IMR-90 (cell line): ENCODE results near the gene CD93. TPM values are rescaled to one million over a fixed set of nuclear protein-coding genes. Genes with fewer than 3 reads are reported as not detected.

Source experiments
- ATAC-seq: fragments of 200-7000 bp; cut with Tn5 transposase; 2 replicates; pipeline ENCODE4 v1.9.1; 2020; ENCODE audit warnings: low read depth, mild to moderate bottlenecking, moderate library complexity
- BruUV-seq: library from RNA; stranded (reverse); fragments of 400-500 nt; replicated peaks from 2 replicates; lab custom pipeline; 2021; lab: Mats Ljungman, UMichigan
- CTCF ChIA-PET: fragments of 300-600 bp; formaldehyde crosslinking; extraction: SDS; loops from one replicate; lab custom pipeline; 2021; ENCODE audit warnings: antibody characterized with exemption; lab: Yijun Ruan, JAX
- POLR2A ChIA-PET: fragments of 300-600 bp; sonication (Branson Sonifier 250); formaldehyde crosslinking; loops from one replicate; lab custom pipeline; 2022; ENCODE audit warnings: antibody characterized with exemption; ENCODE audit not compliant: unreplicated experiment; lab: Charles Lee
- DNase-seq: peaks from one replicate; pipeline ENCODE4 v3.0.0; 2013
- H2AFZ ChIP-seq: replicated peaks from 2 replicates; pipeline ENCODE3; 2013; ENCODE audit warnings: low read length, mild to moderate bottlenecking; ENCODE audit not compliant: poor library complexity
- H2AK5ac ChIP-seq: 2 replicates; pipeline ENCODE4 v1.6.1; 2013; ENCODE audit warnings: low read depth, low read length, inconsistent platforms
- H2AK9ac ChIP-seq: replicated peaks from 2 replicates; pipeline ENCODE3; 2013; ENCODE audit warnings: mild to moderate bottlenecking, low read depth, low read length, moderate library complexity; ENCODE audit not compliant: poor library complexity
- H2BK120ac ChIP-seq: 2 replicates; pipeline ENCODE4 v1.6.1; 2013; ENCODE audit warnings: low read depth, low read length, inconsistent platforms
- H2BK15ac ChIP-seq: 3 replicates; pipeline ENCODE4 v1.6.1; 2013; ENCODE audit warnings: low read depth, low read length, inconsistent platforms
- H2BK20ac ChIP-seq: 2 replicates; pipeline ENCODE4 v1.6.1; 2013; ENCODE audit warnings: low read depth, mild to moderate bottlenecking, inconsistent platforms, low read length, moderate library complexity
- H2BK5ac ChIP-seq: 2 replicates; pipeline ENCODE4 v1.6.1; 2013; ENCODE audit warnings: mild to moderate bottlenecking, low read depth, low read length, inconsistent platforms; ENCODE audit not compliant: poor library complexity, severe bottlenecking
- H3K14ac ChIP-seq: replicated peaks from 2 replicates; pipeline ENCODE4 v1.6.1; 2013; ENCODE audit warnings: low read depth, low read length, inconsistent platforms
- H3K18ac ChIP-seq: 2 replicates; pipeline ENCODE4 v1.6.1; 2013; ENCODE audit warnings: low read depth, low read length, control low read depth
- H3K23ac ChIP-seq: 2 replicates; pipeline ENCODE4 v1.6.1; 2013; ENCODE audit warnings: low read depth, low read length, inconsistent platforms
- H3K27ac ChIP-seq: 2 replicates; pipeline ENCODE4 v1.5.1; 2013; ENCODE audit warnings: mild to moderate bottlenecking, control low read depth, low read length; ENCODE audit not compliant: insufficient read depth
- H3K27me3 ChIP-seq: 2 replicates; pipeline ENCODE4 v1.6.1; 2013; ENCODE audit warnings: low read length; ENCODE audit not compliant: control insufficient read depth, insufficient read depth
- H3K36me3 ChIP-seq: 2 replicates; pipeline ENCODE4 v1.6.1; 2013; ENCODE audit warnings: low read length, mixed read lengths; ENCODE audit not compliant: control insufficient read depth, insufficient read depth
- H3K4ac ChIP-seq: 2 replicates; pipeline ENCODE4 v1.6.1; 2013; ENCODE audit warnings: low read depth, low read length, inconsistent platforms
- H3K4me1 ChIP-seq: 2 replicates; pipeline ENCODE4 v1.6.1; 2013; ENCODE audit warnings: low read length, mixed read lengths; ENCODE audit not compliant: control insufficient read depth, insufficient read depth
- H3K4me2 ChIP-seq: 2 replicates; pipeline ENCODE4 v1.6.1; 2013; ENCODE audit warnings: low read depth, mild to moderate bottlenecking, control low read depth, low read length, moderate library complexity
- H3K4me3 ChIP-seq: 2 replicates; pipeline ENCODE4 v1.5.1; 2013; ENCODE audit warnings: low read depth, mild to moderate bottlenecking, control low read depth, low read length, moderate library complexity; ENCODE audit not compliant: insufficient read depth
- H3K56ac ChIP-seq: 2 replicates; pipeline ENCODE4 v1.6.1; 2013; ENCODE audit warnings: low read length, inconsistent platforms; ENCODE audit not compliant: insufficient read depth; ENCODE audit errors: extremely low read depth
- H3K79me1 ChIP-seq, 2 experiments: 2 replicates each; pipeline ENCODE4 v1.6.1; 2013; ENCODE audit warnings: low read length in 2 of 2, inconsistent platforms in 1 of 2, low read depth in 1 of 2
- H3K9ac ChIP-seq: 2 replicates; pipeline ENCODE4 v1.6.1; 2013; ENCODE audit warnings: low read depth, low read length, control low read depth
- H3K9me1 ChIP-seq: 2 replicates; pipeline ENCODE4 v1.6.1; 2013; ENCODE audit warnings: low read length, inconsistent platforms; ENCODE audit not compliant: insufficient read depth
- H3K9me3 ChIP-seq: 2 replicates; pipeline ENCODE4 v1.6.1; 2013; ENCODE audit warnings: low read length; ENCODE audit not compliant: control insufficient read depth, insufficient read depth
- H4K20me1 ChIP-seq: 2 replicates; pipeline ENCODE4 v1.6.1; 2013; ENCODE audit warnings: low read length, inconsistent platforms; ENCODE audit not compliant: insufficient read depth
- H4K5ac ChIP-seq: 2 replicates; pipeline ENCODE4 v1.6.1; 2013; ENCODE audit warnings: mild to moderate bottlenecking, low read depth, low read length, control low read depth
- H4K8ac ChIP-seq, 2 experiments: 2 replicates each; pipeline ENCODE4 v1.6.1; 2013; ENCODE audit warnings: low read depth in 2 of 2, low read length in 2 of 2, control low read depth in 1 of 2, inconsistent platforms in 1 of 2
- H4K91ac ChIP-seq: 2 replicates; pipeline ENCODE4 v1.6.1; 2013; ENCODE audit warnings: low read depth, low read length, inconsistent platforms; ENCODE audit not compliant: insufficient read depth
- CEBPB ChIP-seq: IDR thresholded peaks from 2 replicates; pipeline ENCODE4 v1.6.1; 2012; ENCODE audit warnings: low read depth, low read length, improper control_type of control experiment
- MAZ ChIP-seq: IDR thresholded peaks from 2 replicates; pipeline ENCODE4 v1.6.1; 2012; ENCODE audit warnings: low read depth, mild to moderate bottlenecking, low read length, improper control_type of control experiment, moderate library complexity, borderline replicate concordance
- MXI1 ChIP-seq: IDR thresholded peaks from 2 replicates; pipeline ENCODE4 v1.6.1; 2012; ENCODE audit warnings: low read depth, mild to moderate bottlenecking, low read length, moderate library complexity, borderline replicate concordance
- RCOR1 ChIP-seq: IDR thresholded peaks from 2 replicates; pipeline ENCODE4 v1.6.1; 2012; ENCODE audit warnings: mild to moderate bottlenecking, low read length, improper control_type of control experiment; ENCODE audit not compliant: insufficient replicate concordance
- RFX5 ChIP-seq: IDR thresholded peaks from 2 replicates; pipeline ENCODE4 v1.8.0; 2012; ENCODE audit warnings: low read depth, mild to moderate bottlenecking, low read length, moderate library complexity
- SMC3 ChIP-seq: fragments of 150-350 bp; IDR thresholded peaks from 2 replicates; pipeline ENCODE4 v1.6.1; 2016; ENCODE audit warnings: low read depth, mild to moderate bottlenecking, antibody characterized with exemption, low read length, moderate library complexity
- WGBS, 2 experiments: methylation state at CpG; one replicate each; pipeline versions ENCODE4 v1.1.5 to v1.1.7; 2013; ENCODE audit warnings: missing lambda C conversion rate in 2 of 2; ENCODE audit not compliant: insufficient read length in 1 of 2; ENCODE audit errors: extremely low coverage in 2 of 2; 5-methylcytosine and 5-hydroxymethylcytosine counted together
- dilution Hi-C: fragments of 300-500 bp; cut with HindIII; formaldehyde crosslinking; loops from one replicate; pipeline ENCODE4 v1.14.3; 2018; ENCODE audit warnings: low sequenced_read_pairs; ENCODE audit not compliant: unreplicated experiment
- in situ Hi-C: fragments of 300-500 bp; cut with MboI; formaldehyde crosslinking; loops from 3 replicates; pipeline ENCODE4 v1.14.3; 2019; ENCODE audit warnings: low sequenced_read_pairs, inconsistent platforms, mixed read lengths
- intact Hi-C: fragments of 100-400 bp; cut with micrococcal nuclease; formaldehyde crosslinking; loops from 2 replicates; pipeline ENCODE4 v1.10.0; 2022
- polyA plus RNA-seq, 3 experiments: library from polyadenylated mRNA; depleted of rRNA; stranded (reverse); fragments of >200 nt; gene quantifications; 2 replicates each; pipeline ENCODE4 v1.2.3, GENCODE V29; 2012; ENCODE audit warnings: low replicate concordance in 1 of 3
- total RNA-seq: library from RNA; depleted of rRNA; stranded (reverse); fragments of >200 nt; gene quantifications from 2 replicates; pipeline ENCODE4 v1.2.3, GENCODE V29; 2012
- TF ChIP-seq, protein P1 (sequence below): fragments of 150-350 bp; IDR thresholded peaks from 2 replicates; pipeline ENCODE4 v1.6.1; 2016; ENCODE audit warnings: low read depth, mild to moderate bottlenecking, low read length, moderate library complexity, borderline replicate concordance

CD93 gene
- total and polyA plus RNA-seq, 2 of the 4 experiments (the other 2 are of a cell fraction), result under 0.01 to 0.02 TPM

DNA sequence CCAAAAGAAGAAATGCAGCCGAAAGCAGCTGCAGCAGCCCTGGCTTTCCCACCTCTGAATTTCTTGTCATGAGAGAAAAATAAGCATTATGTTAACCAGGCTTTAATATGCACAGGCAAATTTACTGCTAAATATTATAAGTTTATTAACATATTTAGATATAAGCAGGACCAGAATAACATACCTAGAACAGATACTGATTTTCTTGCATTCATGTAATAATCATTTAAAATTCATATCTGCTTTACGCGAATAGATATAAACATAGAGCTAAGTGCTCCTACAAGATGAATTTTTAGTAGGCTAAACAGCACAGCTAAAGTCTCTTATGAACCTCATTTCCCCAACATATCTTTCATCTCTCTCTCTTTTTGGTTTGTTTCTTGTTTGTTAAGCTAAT is 14.7 kb downstream of the CD93 start:
- in situ Hi-C loops, result no loop called here
- peaks cover 13% of the 10 kb centered on the region for H3K27me3 ChIP-seq
- no TSS peak for BruUV-seq

More for the DNA sequence above, 14.7 kb downstream of the CD93 start:
- WGBS, 2 experiments, result no CpG with 5 or more reads among the region's 3 CpGs
- Histone ChIP-seq H4K5ac (no peak overlapping the region), H4K20me1 (no peaks in the 10 kb centered on the region), H2BK20ac (no peak overlapping the region), H3K36me3 (no peaks in the 10 kb centered on the region), H3K9me3 (no peaks in the 10 kb centered on the region), H3K79me1 (no peaks in the 10 kb centered on the region), H3K14ac (no peak overlapping the region), H2AK5ac (no peak overlapping the region), H2BK15ac (no peak overlapping the region), H2BK120ac (no peak overlapping the region), H2BK5ac (no peak overlapping the region), H3K56ac (no peak overlapping the region), H3K4me2 (no peak overlapping the region), H3K9ac (no peak overlapping the region), H2AFZ (no peak overlapping the region), H3K4ac (no peak overlapping the region), H2AK9ac (no peak overlapping the region), H3K18ac (no peak overlapping the region), H3K4me3 (no peak overlapping the region), H4K91ac (no peak overlapping the region), H3K23ac (no peak overlapping the region), H3K9me1 (no peaks in the 10 kb centered on the region), H3K4me1 (no peaks in the 10 kb centered on the region), H4K8ac (no peak overlapping the region), H3K27ac (no peak overlapping the region)
- intact Hi-C loops (no loop called here), dilution Hi-C loops (no loop called here)
- ChIA-PET POLR2A (no interaction called here), CTCF (no interaction called here)
- TF ChIP-seq CEBPB (no peak), RFX5 (no peak), MAZ (no peak), RCOR1 (no peak), MXI1 (no peak), SMC3 (no peak)
- TF ChIP-seq, protein P1, sequence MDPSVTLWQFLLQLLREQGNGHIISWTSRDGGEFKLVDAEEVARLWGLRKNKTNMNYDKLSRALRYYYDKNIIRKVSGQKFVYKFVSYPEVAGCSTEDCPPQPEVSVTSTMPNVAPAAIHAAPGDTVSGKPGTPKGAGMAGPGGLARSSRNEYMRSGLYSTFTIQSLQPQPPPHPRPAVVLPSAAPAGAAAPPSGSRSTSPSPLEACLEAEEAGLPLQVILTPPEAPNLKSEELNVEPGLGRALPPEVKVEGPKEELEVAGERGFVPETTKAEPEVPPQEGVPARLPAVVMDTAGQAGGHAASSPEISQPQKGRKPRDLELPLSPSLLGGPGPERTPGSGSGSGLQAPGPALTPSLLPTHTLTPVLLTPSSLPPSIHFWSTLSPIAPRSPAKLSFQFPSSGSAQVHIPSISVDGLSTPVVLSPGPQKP, result no peak
- DNase-seq, result no peak
- ATAC-seq, result no peak
